Posterior cingulate gyrus (tissue), 11 donors: ENCODE results near the gene PTH1R.

ENCODE experiments used
- DNase-seq, 10 donors: peaks; one replicate each; pipeline versions ENCODE4 v3.0.0 to v3.0.0-alpha.2; 2020 to 2021; ENCODE audit warnings: mixed read lengths in 3 of 10
- intact Hi-C: fragments of 100-400 bp; cut with DNase I; formaldehyde crosslinking; loops from one replicate; pipeline ENCODE4 v1.15.1; 2023

The PTH1R gene

GRCh38 chr3:46878781-46879436 is 1.4 kb downstream of the PTH1R start:
- intact Hi-C loops = no loop called here
- DNase-seq = no peak

GRCh38 chr3:46880884-46881595 is 3.5 kb downstream of the PTH1R start:
- no peak for DNase-seq
- intact Hi-C loops = no loop called here

- no peak for DNase-seq
- intact Hi-C loops = no loop called here
Measured at GRCh38 chr3:46881596-46882376, 4.3 kb downstream of the PTH1R start.

- DNase-seq = no peak
Measured at GRCh38 chr3:46882377-46883053, 5.0 kb downstream of the PTH1R start.

GRCh38 chr3:46883054-46883829 is 5.7 kb downstream of the PTH1R start:
- intact Hi-C loops = no loop called here
- DNase-seq = no peak

More at GRCh38 chr3:46882377-46883053, 5.0 kb downstream of the PTH1R start:
- intact Hi-C loops = no loop called here

GRCh38 chr3:46883830-46884185 is 6.3 kb downstream of the PTH1R start:
- intact Hi-C loops = no loop called here
- no peak for DNase-seq

- intact Hi-C loops = no loop called here
- DNase-seq = no peak
Measured at GRCh38 chr3:46884427-46884826, 6.9 kb downstream of the PTH1R start.

GRCh38 chr3:46884929-46885328 is 7.4 kb downstream of the PTH1R start:
- no peak for DNase-seq
- intact Hi-C loops = no loop called here

GRCh38 chr3:46885612-46886011 is 8.1 kb downstream of the PTH1R start:
- DNase-seq = no peak
- intact Hi-C loops = no loop called here

- intact Hi-C loops = no loop called here
- DNase-seq = no peak
Measured at GRCh38 chr3:46887980-46888494, 10.5 kb downstream of the PTH1R start.

GRCh38 chr3:46888705-46889104 is 11.2 kb downstream of the PTH1R start:
- intact Hi-C loops = no loop called here
- no peak for DNase-seq

- DNase-seq = no peak
- intact Hi-C loops = no loop called here
Measured at GRCh38 chr3:46889381-46890110, 12.0 kb downstream of the PTH1R start.

- intact Hi-C loops = no loop called here
- no peak for DNase-seq
Measured at GRCh38 chr3:46890132-46890531, 12.6 kb downstream of the PTH1R start.

- no peak for DNase-seq
- intact Hi-C loops = no loop called here
Measured at GRCh38 chr3:46891132-46891531, 13.6 kb downstream of the PTH1R start.

GRCh38 chr3:46892285-46893145 is 15.0 kb downstream of the PTH1R start:
- DNase-seq = peak; percentile 49 to 97 (median 80)
- intact Hi-C loops = no loop called here

- peak in 2 of 10 donors; percentile 75 to 82 for DNase-seq
- intact Hi-C loops = no loop called here
Measured at GRCh38 chr3:46893146-46893748, 15.7 kb downstream of the PTH1R start.

- intact Hi-C loops = loop anchor here (2.0 kb wide), 1 partner anchor 27 kb away; no protein-coding TSS in a partner anchor
- DNase-seq = peak in 2 of 10 donors; percentile 55 to 62
Measured at GRCh38 chr3:46893763-46894162, 16.2 kb downstream of the PTH1R start.

GRCh38 chr3:46894256-46894655 is 16.7 kb downstream of the PTH1R start:
- intact Hi-C loops = loop anchor here (2.0 kb wide), 1 partner anchor 27 kb away; no protein-coding TSS in a partner anchor

More at GRCh38 chr3:46894256-46894655, 16.7 kb downstream of the PTH1R start:
- DNase-seq = peak in 1 of 10 donors; percentile 50
